Omental fat pad (tissue), 4 donors: ENCODE data around the gene GFI1B. TPM values are rescaled to one million over a fixed set of nuclear protein-coding genes. Genes with fewer than 3 reads are reported as not detected.
"Not testable (repeated sequence)": the region's sequence is repeated elsewhere in the genome, so short reads cannot be mapped to it uniquely, and the experiment has no call there.

Experiments
- ATAC-seq: fragments of 150-250 bp; one replicate; pipeline ENCODE4 v1.9.1; 2016; ENCODE audit warnings: mild to moderate bottlenecking, moderate library complexity; ENCODE audit not compliant: low FRiP score
- DNase-seq: peaks from one replicate; pipeline ENCODE4 v3.0.0-alpha.2; 2019; ENCODE audit warnings: low spot score
- total RNA-seq, 4 donors: library from RNA; depleted of rRNA; stranded (reverse); fragments of >200 nt; gene quantifications; one replicate each; pipeline ENCODE4 v1.1.0, GENCODE V29; 2016
- TF ChIP-seq, protein P1 (sequence below), 3 donors: fragments of 450-650 bp; IDR thresholded peaks; one replicate each; pipeline ENCODE4 v1.5.1; 2016 to 2017; ENCODE audit warnings: antibody characterized with exemption in 3 of 3, mild to moderate bottlenecking in 3 of 3, moderate library complexity in 2 of 3

GFI1B gene
- total RNA-seq, 4 donors from 2014 or later, result not detected

GRCh38 chr9:132986640-132987620 is 8.4 kb downstream of the GFI1B start:
- ATAC-seq (no peak), DNase-seq (no peak)
- TF ChIP-seq, protein P1, sequence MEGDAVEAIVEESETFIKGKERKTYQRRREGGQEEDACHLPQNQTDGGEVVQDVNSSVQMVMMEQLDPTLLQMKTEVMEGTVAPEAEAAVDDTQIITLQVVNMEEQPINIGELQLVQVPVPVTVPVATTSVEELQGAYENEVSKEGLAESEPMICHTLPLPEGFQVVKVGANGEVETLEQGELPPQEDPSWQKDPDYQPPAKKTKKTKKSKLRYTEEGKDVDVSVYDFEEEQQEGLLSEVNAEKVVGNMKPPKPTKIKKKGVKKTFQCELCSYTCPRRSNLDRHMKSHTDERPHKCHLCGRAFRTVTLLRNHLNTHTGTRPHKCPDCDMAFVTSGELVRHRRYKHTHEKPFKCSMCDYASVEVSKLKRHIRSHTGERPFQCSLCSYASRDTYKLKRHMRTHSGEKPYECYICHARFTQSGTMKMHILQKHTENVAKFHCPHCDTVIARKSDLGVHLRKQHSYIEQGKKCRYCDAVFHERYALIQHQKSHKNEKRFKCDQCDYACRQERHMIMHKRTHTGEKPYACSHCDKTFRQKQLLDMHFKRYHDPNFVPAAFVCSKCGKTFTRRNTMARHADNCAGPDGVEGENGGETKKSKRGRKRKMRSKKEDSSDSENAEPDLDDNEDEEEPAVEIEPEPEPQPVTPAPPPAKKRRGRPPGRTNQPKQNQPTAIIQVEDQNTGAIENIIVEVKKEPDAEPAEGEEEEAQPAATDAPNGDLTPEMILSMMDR (IDR thresholded peaks at IDR 0.05), result no peak

DNA sequence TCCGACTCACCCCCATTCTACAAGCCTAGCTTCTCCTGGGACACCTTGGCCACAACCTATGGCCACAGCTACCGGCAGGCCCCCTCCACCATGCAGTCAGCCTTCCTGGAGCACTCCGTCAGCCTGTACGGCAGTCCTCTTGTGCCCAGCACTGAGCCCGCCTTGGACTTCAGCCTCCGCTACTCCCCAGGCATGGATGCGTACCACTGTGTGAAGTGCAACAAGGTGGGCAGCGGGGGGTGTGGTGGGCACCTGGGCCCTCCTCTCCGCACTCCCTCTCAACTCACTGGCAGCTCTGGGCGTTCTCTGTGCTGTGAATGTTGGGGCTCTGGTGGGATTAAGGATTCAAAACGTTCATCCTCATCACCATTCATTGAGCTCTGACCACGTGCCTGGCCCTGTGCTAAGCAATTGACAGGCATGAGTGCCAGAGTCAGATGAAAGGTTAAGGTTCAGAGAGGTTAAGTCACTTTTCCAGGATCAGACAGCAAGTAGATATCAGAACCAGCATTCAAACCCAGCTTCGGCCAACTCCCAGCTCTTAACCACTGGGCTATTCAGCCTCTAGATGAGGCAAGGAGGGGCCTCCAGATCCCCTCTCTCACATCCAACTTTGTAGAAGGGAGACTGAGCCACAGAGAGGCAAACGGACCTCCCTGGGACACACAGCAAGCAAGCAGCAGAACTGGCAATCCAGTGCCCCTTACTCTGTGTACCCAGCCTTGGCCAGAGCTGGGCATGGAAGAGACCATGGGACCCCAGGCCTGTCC is 9.9 kb downstream of the GFI1B start:
- TF ChIP-seq, protein P1 (IDR thresholded peaks at IDR 0.05), result no peak
- DNase-seq, result no peak
- no peak for ATAC-seq

- no peak for ATAC-seq
- DNase-seq, result no peak
- TF ChIP-seq, protein P1 (IDR thresholded peaks at IDR 0.05), result no peak
Observed at GRCh38 chr9:132989014-132989310, 10.5 kb downstream of the GFI1B start.

DNA sequence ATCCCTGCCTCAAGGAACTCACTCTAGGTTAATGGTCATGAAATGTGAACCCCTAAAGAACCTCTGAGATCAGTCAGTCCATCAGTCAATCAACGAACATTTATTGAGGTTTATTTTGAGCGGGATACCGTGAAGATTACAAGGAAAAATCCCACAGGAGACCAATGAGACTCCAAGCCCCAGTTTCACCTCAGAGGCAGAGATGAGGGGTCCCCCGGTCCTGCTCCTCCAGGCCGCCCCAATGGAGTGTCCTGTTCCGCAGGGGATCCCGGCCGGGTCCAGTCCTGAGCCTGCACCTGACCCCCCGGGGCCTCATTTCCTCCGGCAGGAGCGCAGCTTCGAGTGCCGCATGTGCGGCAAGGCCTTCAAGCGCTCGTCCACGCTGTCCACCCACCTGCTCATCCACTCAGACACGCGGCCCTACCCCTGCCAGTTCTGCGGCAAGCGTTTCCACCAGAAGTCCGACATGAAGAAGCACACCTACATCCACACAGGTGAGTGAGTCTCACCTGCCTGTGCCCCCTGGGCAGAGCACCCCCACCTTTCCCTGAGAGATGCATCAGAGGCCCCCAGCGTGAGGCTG is 11.0 kb downstream of the GFI1B start:
- TF ChIP-seq, protein P1 (IDR thresholded peaks at IDR 0.05), result no peak
- no peak for DNase-seq
- ATAC-seq, result no peak

GRCh38 chr9:132989998-132990557 is 11.6 kb downstream of the GFI1B start:
- DNase-seq, ATAC-seq: not testable (repeated sequence)

DNA sequence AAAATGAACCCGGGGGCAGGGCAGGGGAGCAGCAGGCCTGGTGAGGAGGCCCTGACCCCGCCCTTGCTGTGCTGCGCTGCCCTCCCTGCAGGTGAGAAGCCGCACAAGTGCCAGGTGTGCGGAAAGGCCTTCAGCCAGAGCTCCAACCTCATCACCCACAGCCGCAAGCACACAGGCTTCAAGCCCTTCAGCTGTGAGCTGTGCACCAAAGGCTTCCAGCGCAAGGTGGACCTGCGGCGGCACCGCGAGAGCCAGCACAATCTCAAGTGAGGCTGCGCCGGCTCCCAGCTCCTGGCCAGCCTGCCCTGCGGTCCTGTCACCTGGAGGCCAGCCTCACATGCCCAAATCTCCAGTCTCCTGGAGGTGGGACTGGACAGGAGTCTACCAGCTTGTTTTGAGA is 12.3 kb downstream of the GFI1B start:
- TF ChIP-seq, protein P1 (IDR thresholded peaks at IDR 0.05), result no peak
- ATAC-seq, result no peak
- no peak for DNase-seq
